Pancreas (tissue), 10 donors: ENCODE data around the gene MIPEP. TPM values are rescaled to one million over a fixed set of nuclear protein-coding genes. Genes with fewer than 3 reads are reported as not detected.

Experiments
- ATAC-seq, 4 donors: fragments of 200-7000 bp; cut with Tn5 transposase; one replicate each; pipeline versions ENCODE4 v1.8.0 to v1.9.1; 2020; ENCODE audit warnings: mild to moderate bottlenecking in 4 of 4, moderate library complexity in 4 of 4
- DNase-seq, 6 donors: peaks; one replicate each; pipeline ENCODE4 v3.0.0-alpha.2; 2020
- FAIRE-seq: peaks from 2 replicates; lab custom pipeline; 2012; peaks lifted over from hg19 to GRCh38; lab: Jason Lieb, UNC
- H3K27ac ChIP-seq, 4 donors: fragments of 200-600 bp; sonication (generic); 1 replicate in 3 of 4; 2 replicates in 1 of 4; pipeline versions ENCODE4 v1.5.0 to v1.8.0; 2020
- H3K27me3 ChIP-seq, 4 donors: fragments of 200-600 bp; one replicate each; pipeline ENCODE4 v1.8.0; 2021
- H3K36me3 ChIP-seq, 3 donors: fragments of 200-600 bp; sonication (generic) in 1 of 3; one replicate each; pipeline versions ENCODE4 v1.5.0 to v1.8.0; 2020 to 2021
- H3K4me1 ChIP-seq, 3 donors: fragments of 200-600 bp; one replicate each; pipeline ENCODE4 v1.8.0; 2021
- H3K4me3 ChIP-seq, 4 donors: fragments of 200-600 bp; sonication (generic) in 2 of 4; one replicate each; pipeline versions ENCODE4 v1.5.0 to v1.8.0; 2020 to 2021
- H3K9me3 ChIP-seq, 4 donors: fragments of 200-600 bp; one replicate each; pipeline ENCODE4 v1.8.0; 2021
- WGBS, 2 donors: extraction: QIAGEN DNeasy Blood & Tissue Kit; methylation state at CpG; one replicate each; pipeline ENCODE4 v1.1.7; 2013; 5-methylcytosine and 5-hydroxymethylcytosine counted together
- intact Hi-C, 3 donors: fragments of 100-400 bp; cut with DNase I; formaldehyde crosslinking; loops; one replicate each; pipeline versions ENCODE4 v1.11.1 to v1.14.2; 2022
- polyA plus RNA-seq, 2 donors: library from polyadenylated mRNA; stranded (reverse); fragments of 200-250 nt; gene quantifications; one replicate each; pipeline ENCODE4 v1.2.3, GENCODE V29; 2013
- total RNA-seq, 6 donors: library from RNA; stranded (reverse); fragmentation: NEBNext Ultra II Directional in 4 of 6; extraction: Animal tissue kit (Norgen Biotek cat#: 25700) in 4 of 6; gene quantifications; one replicate each; pipeline versions ENCODE4 v1.2.1 to v1.2.4, GENCODE V29; 2021 to 2023
- TF ChIP-seq, protein P1 (sequence below), 4 donors: fragments of 200-600 bp; sonication (generic) in 3 of 4; IDR thresholded peaks; one replicate each; pipeline versions ENCODE4 v1.5.0 to v1.8.0; 2021; ENCODE audit warnings: antibody characterized with exemption in 4 of 4
- donor health status: healthy with polysubstance abuse.
- donor health status: DM: no; HTN: no; CAD: no; lungs with moderate emphysema.
- donor health status: DM: no; HTN: no; CAD: no.
- donor health status: control.
- donor health status: control.
- donor health status: Bipolar disorder and iron deficiency.
- donor health status: DM: yes; HTN: yes; CAD: no.
- donor health status: DM: no; HTN: no; CAD: no.
- donor health status: DM: no; HTN: no; CAD: no.
- donor health status: DM: yes; HTN: yes; CAD: no.

The MIPEP gene
- total and polyA plus RNA-seq, 8 donors = 8.0 to 12.8 (median 10.6) TPM

DNA sequence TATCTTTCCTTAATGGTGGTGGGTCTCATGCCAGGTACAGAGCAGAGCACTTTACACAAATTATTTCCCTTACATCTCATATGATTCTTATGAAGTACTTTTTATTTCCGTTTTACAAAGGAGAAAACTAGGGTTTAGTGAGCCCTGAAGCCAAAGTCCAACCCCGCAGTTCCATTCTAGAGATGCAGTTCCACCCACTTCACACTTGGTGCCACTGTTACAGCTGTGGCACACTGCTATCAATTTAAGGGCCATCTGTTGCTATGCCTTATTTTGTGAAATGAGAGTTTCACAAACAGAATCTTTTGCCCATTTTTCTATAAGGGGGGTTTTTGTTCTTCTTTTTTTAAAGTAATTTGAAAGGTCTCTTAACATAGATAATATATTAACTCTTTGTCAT, 12.9 kb downstream of the MIPEP start:
- DNase-seq (peak in 2 of 6 donors; percentile 16 to 29), ATAC-seq (peak; percentile 41 to 78 (median 77)), FAIRE-seq (no peak)
- TF ChIP-seq, protein P1, sequence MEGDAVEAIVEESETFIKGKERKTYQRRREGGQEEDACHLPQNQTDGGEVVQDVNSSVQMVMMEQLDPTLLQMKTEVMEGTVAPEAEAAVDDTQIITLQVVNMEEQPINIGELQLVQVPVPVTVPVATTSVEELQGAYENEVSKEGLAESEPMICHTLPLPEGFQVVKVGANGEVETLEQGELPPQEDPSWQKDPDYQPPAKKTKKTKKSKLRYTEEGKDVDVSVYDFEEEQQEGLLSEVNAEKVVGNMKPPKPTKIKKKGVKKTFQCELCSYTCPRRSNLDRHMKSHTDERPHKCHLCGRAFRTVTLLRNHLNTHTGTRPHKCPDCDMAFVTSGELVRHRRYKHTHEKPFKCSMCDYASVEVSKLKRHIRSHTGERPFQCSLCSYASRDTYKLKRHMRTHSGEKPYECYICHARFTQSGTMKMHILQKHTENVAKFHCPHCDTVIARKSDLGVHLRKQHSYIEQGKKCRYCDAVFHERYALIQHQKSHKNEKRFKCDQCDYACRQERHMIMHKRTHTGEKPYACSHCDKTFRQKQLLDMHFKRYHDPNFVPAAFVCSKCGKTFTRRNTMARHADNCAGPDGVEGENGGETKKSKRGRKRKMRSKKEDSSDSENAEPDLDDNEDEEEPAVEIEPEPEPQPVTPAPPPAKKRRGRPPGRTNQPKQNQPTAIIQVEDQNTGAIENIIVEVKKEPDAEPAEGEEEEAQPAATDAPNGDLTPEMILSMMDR (IDR thresholded peaks at IDR 0.05) = peak in 2 of 4 donors; percentile 23
- H3K27me3 ChIP-seq = no peaks in the 10 kb centered on the region
- peaks cover 0 to 6% (median 5%) of the 10 kb centered on the region in 3 donors for H3K4me1 ChIP-seq
- intact Hi-C loops = loop anchor here (10.0 kb wide), 1 partner anchor 411 kb away; no protein-coding TSS in a partner anchor
- 43 to 49% methylated on average over 2 of the region's 2 CpGs for WGBS, 2 donors
- H3K9me3 ChIP-seq = no peaks in the 10 kb centered on the region
- H3K27ac ChIP-seq = peak overlapping the region in 1 of 4 donors; percentile 10
- H3K36me3 ChIP-seq = no peaks in the 10 kb centered on the region
- no peak overlapping the region for H3K4me3 ChIP-seq

DNA sequence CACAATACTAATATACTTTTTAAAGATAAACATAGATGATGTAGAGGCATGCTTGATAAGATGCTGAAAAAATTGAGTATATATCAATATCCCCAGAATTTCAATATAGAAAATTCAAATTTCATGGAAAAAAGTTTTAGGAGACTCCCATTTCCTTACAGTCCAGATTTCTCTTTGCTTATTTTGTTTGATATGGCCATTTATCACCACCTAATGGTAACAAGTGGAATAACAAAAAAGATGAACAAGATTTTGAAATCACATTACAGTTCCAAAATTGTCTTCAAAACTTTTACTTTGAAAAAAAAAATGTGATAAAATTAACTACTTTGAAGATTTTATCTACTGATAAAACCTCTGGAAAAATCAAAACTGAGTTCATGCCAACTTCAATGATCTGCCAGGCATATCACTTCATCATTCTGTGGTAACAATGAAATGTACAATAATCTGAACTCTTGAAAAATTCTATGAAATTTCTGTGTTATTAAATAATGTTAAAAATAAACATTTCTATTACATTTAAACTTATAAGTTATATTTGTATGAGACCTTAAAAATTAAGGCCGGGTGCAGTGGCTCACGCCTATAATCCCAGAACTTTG, 17.5 kb downstream of the MIPEP start:
- Histone ChIP-seq H3K27ac (no peak overlapping the region), H3K4me1 (peaks cover 0 to 5% (median 5%) of the 10 kb centered on the region in 3 donors), H3K4me3 (no peak overlapping the region), H3K36me3 (no peaks in the 10 kb centered on the region), H3K9me3 (no peaks in the 10 kb centered on the region), H3K27me3 (no peaks in the 10 kb centered on the region)
- TF ChIP-seq, protein P1 (IDR thresholded peaks at IDR 0.05) = peak in 3 of 4 donors; percentile 20 to 38 (median 38)
- intact Hi-C loops = loop anchor here (10.0 kb wide), 1 partner anchor 407 kb away; no protein-coding TSS in a partner anchor
- WGBS, 2 donors = 85 to 88% methylated on average over 2 of the region's 2 CpGs
- DNase-seq (no peak), FAIRE-seq (peak; percentile 98), ATAC-seq (peak; percentile 63 to 82 (median 73))

DNA sequence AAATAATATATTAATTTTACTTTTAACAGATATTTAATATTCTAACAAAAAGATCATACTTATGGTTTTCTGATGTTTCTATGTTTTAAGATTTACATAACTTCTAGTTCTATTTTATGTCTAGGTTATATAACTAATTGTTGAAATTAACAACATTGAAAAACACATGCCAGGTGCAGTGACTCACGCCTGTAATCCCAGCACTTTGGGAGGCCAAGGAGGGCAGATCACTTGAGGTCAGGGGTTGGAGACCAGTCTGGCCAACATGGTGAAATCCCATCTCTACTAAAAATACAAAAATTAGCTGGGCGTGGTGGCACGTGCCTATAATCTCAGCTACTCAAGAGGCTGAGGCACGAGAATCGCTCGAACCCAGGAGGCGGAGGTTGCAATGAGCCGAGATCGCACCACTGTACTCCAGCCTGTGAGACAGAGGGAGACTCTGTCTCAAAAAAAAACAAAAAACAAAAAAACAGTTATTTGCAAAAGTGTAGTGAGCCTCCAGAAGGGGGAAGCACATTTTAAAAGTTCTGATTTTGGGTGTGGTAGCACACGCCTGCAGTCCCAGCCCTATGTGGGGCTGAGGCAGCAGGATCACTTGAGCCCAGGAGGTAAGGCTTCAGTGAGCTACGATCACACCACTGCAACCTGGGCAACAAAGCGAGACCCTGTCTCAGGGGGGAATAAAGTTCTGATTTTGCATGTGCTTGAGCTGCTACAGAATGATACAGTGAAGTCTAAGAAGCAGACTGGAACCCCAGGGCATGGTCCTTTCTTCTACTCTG, 18.7 kb downstream of the MIPEP start:
- no peaks in the 10 kb centered on the region for H3K4me1 ChIP-seq
- no peak overlapping the region for H3K27ac ChIP-seq
- FAIRE-seq (no peak), ATAC-seq (no peak), DNase-seq (no peak)
- TF ChIP-seq, protein P1 (IDR thresholded peaks at IDR 0.05) = no peak
- no peak overlapping the region for H3K4me3 ChIP-seq
- H3K9me3 ChIP-seq = no peaks in the 10 kb centered on the region
- no peaks in the 10 kb centered on the region for H3K36me3 ChIP-seq
- intact Hi-C loops = loop anchor here (10.0 kb wide), 1 partner anchor 406 kb away; no protein-coding TSS in a partner anchor
- no peaks in the 10 kb centered on the region for H3K27me3 ChIP-seq
- 90 to 93% methylated on average over 12 of the region's 12 CpGs for WGBS, 2 donors

DNA sequence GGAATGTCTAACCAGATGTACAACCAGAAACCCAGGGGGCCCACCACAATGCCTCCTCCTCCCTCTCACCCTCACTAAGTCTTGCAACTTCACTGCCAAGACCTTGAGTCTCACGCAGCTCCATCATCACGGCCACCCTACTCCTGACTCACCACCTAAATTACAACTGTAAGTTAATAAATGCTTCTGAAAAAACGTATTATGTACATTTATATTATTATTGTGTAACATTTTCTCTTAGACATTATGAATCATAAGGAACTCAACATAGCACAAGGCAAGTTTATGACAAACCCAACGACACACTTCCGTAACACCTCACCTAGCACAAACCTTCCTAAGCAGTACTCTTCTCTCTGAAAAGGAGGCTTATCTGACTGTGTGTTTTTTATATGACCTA, 20.7 kb downstream of the MIPEP start:
- H3K9me3 ChIP-seq = no peaks in the 10 kb centered on the region
- no peak overlapping the region for H3K4me3 ChIP-seq
- no peaks in the 10 kb centered on the region for H3K27me3 ChIP-seq
- intact Hi-C loops = no loop called here
- DNase-seq (no peak), FAIRE-seq (no peak), ATAC-seq (no peak)
- 76 to 86% methylated on average over 5 of the region's 5 CpGs for WGBS, 2 donors
- TF ChIP-seq, protein P1 (IDR thresholded peaks at IDR 0.05) = no peak
- H3K36me3 ChIP-seq = no peaks in the 10 kb centered on the region
- H3K4me1 ChIP-seq = no peaks in the 10 kb centered on the region
- no peak overlapping the region for H3K27ac ChIP-seq
